Measurements from ENCODE around the gene PRUNE2. TPM values are rescaled to one million over a fixed set of nuclear protein-coding genes. Genes with fewer than 3 reads are reported as not detected.

Gene PRUNE2
- total RNA-seq, 4 donors from 2014 or later = 586 to 728 (median 654) TPM

- Histone ChIP-seq H3K4me3 (no peak overlapping the region), H3K9me3 (no peaks in the 10 kb centered on the region), H3K4me1 (peaks cover 20 to 90% (median 84%) of the 10 kb centered on the region in 4 donors), H3K27me3 (no peaks in the 10 kb centered on the region), H3K36me3 (peaks cover 0 to 13% (median 0%) of the 10 kb centered on the region in 4 donors), H3K27ac (replicated peaks in 1 of 4) (peak overlapping the region; percentile 54 to 75 (median 68))
- intact Hi-C loops (cut with DNase I) = no loop called here
- WGBS = 63% methylated on average over 6 of the region's 6 CpGs
- no peak for DNase-seq (ENCODE audit: extremely low spot score)
- no peak for TF ChIP-seq EP300 (IDR thresholded peaks at IDR 0.05)
These were observed 250.8 kb downstream of the PRUNE2 start for GRCh38 chr9:76655121-76655541.

- intact Hi-C loops (cut with DNase I) = no loop called here
- TF ChIP-seq EP300 (IDR thresholded peaks at IDR 0.05) (no peak), POLR2AphosphoS5 (IDR thresholded peaks at IDR 0.05) (peak in 1 of 2 donors; percentile 70)
- H3K4me3 ChIP-seq = no peak overlapping the region
- H3K9me3 ChIP-seq = no peaks in the 10 kb centered on the region
- no peaks in the 10 kb centered on the region for H3K27me3 ChIP-seq
- H3K27ac ChIP-seq (replicated peaks in 1 of 4) = peak overlapping the region; percentile 54 to 78 (median 73)
- DNase-seq (ENCODE audit: extremely low spot score) = no peak
- H3K36me3 ChIP-seq = peaks cover 0 to 13% (median 0%) of the 10 kb centered on the region in 4 donors
- 10% methylated on average over 1 of the region's 1 CpG for WGBS
- peaks cover 20 to 90% (median 84%) of the 10 kb centered on the region in 4 donors for H3K4me1 ChIP-seq
These were observed 251.3 kb downstream of the PRUNE2 start for GRCh38 chr9:76654575-76654974.

- WGBS = 19% methylated on average over 1 of the region's 1 CpG
- Histone ChIP-seq H3K9me3 (no peaks in the 10 kb centered on the region), H3K27ac (replicated peaks in 1 of 4) (peak overlapping the region; percentile 54 to 78 (median 73)), H3K27me3 (no peaks in the 10 kb centered on the region), H3K36me3 (peaks cover 0 to 13% (median 0%) of the 10 kb centered on the region in 4 donors), H3K4me3 (no peak overlapping the region), H3K4me1 (peaks cover 20 to 88% (median 83%) of the 10 kb centered on the region in 4 donors)
- no peak for TF ChIP-seq POLR2AphosphoS5 (IDR thresholded peaks at IDR 0.05)
- TF ChIP-seq CTCF (IDR thresholded peaks at IDR 0.05) = no peak
- TF ChIP-seq EP300 (IDR thresholded peaks at IDR 0.05) = no peak
- TF ChIP-seq POLR2A (IDR thresholded peaks at IDR 0.05; ENCODE audit: low read depth) = no peak
- intact Hi-C loops (cut with DNase I) = no loop called here
- DNase-seq (ENCODE audit: extremely low spot score) = no peak
These were observed 251.9 kb downstream of the PRUNE2 start for GRCh38 chr9:76654051-76654461.

- Histone ChIP-seq H3K4me3 (no peak overlapping the region), H3K4me1 (peaks cover 20 to 77% (median 72%) of the 10 kb centered on the region in 4 donors), H3K36me3 (peaks cover 0 to 23% (median 3%) of the 10 kb centered on the region in 4 donors), H3K9me3 (no peaks in the 10 kb centered on the region), H3K27ac (replicated peaks in 1 of 4) (peak overlapping the region; percentile 48 to 78 (median 62)), H3K27me3 (no peaks in the 10 kb centered on the region)
- 63% methylated on average over 2 of the region's 2 CpGs for WGBS
- no peak for DNase-seq (ENCODE audit: extremely low spot score)
- intact Hi-C loops (cut with DNase I) = no loop called here
- TF ChIP-seq EP300 (IDR thresholded peaks at IDR 0.05) = no peak
- no peak for TF ChIP-seq POLR2A (IDR thresholded peaks at IDR 0.05; ENCODE audit: low read depth)
- TF ChIP-seq CTCF (IDR thresholded peaks at IDR 0.05) = no peak
- TF ChIP-seq POLR2AphosphoS5 (IDR thresholded peaks at IDR 0.05) = no peak
These were observed 253.0 kb downstream of the PRUNE2 start for GRCh38 chr9:76652894-76653293.

- Histone ChIP-seq H3K4me1 (peaks cover 20 to 60% (median 58%) of the 10 kb centered on the region in 4 donors), H3K27me3 (no peaks in the 10 kb centered on the region), H3K4me3 (peak overlapping the region; percentile 14 to 43 (median 24)), H3K9me3 (no peaks in the 10 kb centered on the region), H3K27ac (replicated peaks in 1 of 4) (peak overlapping the region; percentile 22 to 48 (median 45)), H3K36me3 (peaks cover 0 to 33% (median 4%) of the 10 kb centered on the region in 4 donors)
- intact Hi-C loops (cut with DNase I) = no loop called here
- TF ChIP-seq POLR2AphosphoS5 (IDR thresholded peaks at IDR 0.05) = no peak
- TF ChIP-seq EP300 (IDR thresholded peaks at IDR 0.05) = no peak
- no peak for TF ChIP-seq POLR2A (IDR thresholded peaks at IDR 0.05; ENCODE audit: low read depth)
- TF ChIP-seq CTCF (IDR thresholded peaks at IDR 0.05) = no peak
- WGBS = 56% methylated on average over 4 of the region's 4 CpGs
- no peak for DNase-seq (ENCODE audit: extremely low spot score)
These were observed 254.7 kb downstream of the PRUNE2 start for GRCh38 chr9:76651119-76651705.
